ENCODE data around the gene IL36A. TPM values are rescaled to one million over a fixed set of nuclear protein-coding genes. Genes with fewer than 3 reads are reported as not detected.
A peak's percentile ranks its signal among the peaks of the same experiment; 100 is the strongest.

Gene IL36A
- total RNA-seq (2014; rRNA removed; shearing (Covaris generic); ENCODE audit: low replicate concordance) = not detected in 2 replicates

- in situ Hi-C loops (cut with HindIII; ENCODE audit: low pct_unique_long_range_greater_than_20kb, low sequenced_read_pairs) = no loop called here
- DNase-seq (ENCODE audit: low read depth) = no peak
Observed at GRCh38 chr2:113005030-113005509, at the start of gene IL36A. Gene IL36A (plus strand): TSS chr2:113005459. CDS start chr2:113005872, 413 bp downstream.

- in situ Hi-C loops (cut with HindIII; ENCODE audit: low pct_unique_long_range_greater_than_20kb, low sequenced_read_pairs) = no loop called here
- DNase-seq (ENCODE audit: low read depth) = no peak
Observed at GRCh38 chr2:112957511-112957910, 47.7 kb upstream of the IL36A start.

GRCh38 chr2:112958428-112959108 is 46.7 kb upstream of the IL36A start:
- DNase-seq (ENCODE audit: low read depth) = peak; percentile 50
- in situ Hi-C loops (cut with HindIII; ENCODE audit: low pct_unique_long_range_greater_than_20kb, low sequenced_read_pairs) = no loop called here

GRCh38 chr2:112959109-112959812 is 46.0 kb upstream of the IL36A start:
- in situ Hi-C loops (cut with HindIII; ENCODE audit: low pct_unique_long_range_greater_than_20kb, low sequenced_read_pairs) = no loop called here

GRCh38 chr2:112960230-112960825 is 44.9 kb upstream of the IL36A start:
- no peak for DNase-seq (ENCODE audit: low read depth)

More at GRCh38 chr2:112959109-112959812, 46.0 kb upstream of the IL36A start:
- no peak for DNase-seq (ENCODE audit: low read depth)

GRCh38 chr2:112962308-112963175 is 42.7 kb upstream of the IL36A start:
- in situ Hi-C loops (cut with HindIII; ENCODE audit: low pct_unique_long_range_greater_than_20kb, low sequenced_read_pairs) = no loop called here
- no peak for DNase-seq (ENCODE audit: low read depth)

More at GRCh38 chr2:112960230-112960825, 44.9 kb upstream of the IL36A start:
- in situ Hi-C loops (cut with HindIII; ENCODE audit: low pct_unique_long_range_greater_than_20kb, low sequenced_read_pairs) = no loop called here

GRCh38 chr2:112967023-112967422 is 38.2 kb upstream of the IL36A start:
- no peak for DNase-seq (ENCODE audit: low read depth)
- in situ Hi-C loops (cut with HindIII; ENCODE audit: low pct_unique_long_range_greater_than_20kb, low sequenced_read_pairs) = no loop called here

GRCh38 chr2:112972423-112973086 is 32.7 kb upstream of the IL36A start:
- in situ Hi-C loops (cut with HindIII; ENCODE audit: low pct_unique_long_range_greater_than_20kb, low sequenced_read_pairs) = no loop called here
- DNase-seq (ENCODE audit: low read depth) = no peak

- in situ Hi-C loops (cut with HindIII; ENCODE audit: low pct_unique_long_range_greater_than_20kb, low sequenced_read_pairs) = no loop called here
- DNase-seq (ENCODE audit: low read depth) = no peak
Observed at GRCh38 chr2:112973156-112973555, 32.1 kb upstream of the IL36A start.

GRCh38 chr2:112977559-112978056 is 27.7 kb upstream of the IL36A start, which contains the start of gene IL36G:
Gene IL36G (plus strand): TSS chr2:112978006. CDS start chr2:112978639, 633 bp downstream.
- DNase-seq (ENCODE audit: low read depth) = no peak
- in situ Hi-C loops (cut with HindIII; ENCODE audit: low pct_unique_long_range_greater_than_20kb, low sequenced_read_pairs) = no loop called here

GRCh38 chr2:112979731-112980130 is 25.5 kb upstream of the IL36A start:
- in situ Hi-C loops (cut with HindIII; ENCODE audit: low pct_unique_long_range_greater_than_20kb, low sequenced_read_pairs) = no loop called here

GRCh38 chr2:112980537-112980936 is 24.7 kb upstream of the IL36A start:
- DNase-seq (ENCODE audit: low read depth) = no peak
- in situ Hi-C loops (cut with HindIII; ENCODE audit: low pct_unique_long_range_greater_than_20kb, low sequenced_read_pairs) = no loop called here

More at GRCh38 chr2:112979731-112980130, 25.5 kb upstream of the IL36A start:
- no peak for DNase-seq (ENCODE audit: low read depth)

- DNase-seq (ENCODE audit: low read depth) = no peak
- in situ Hi-C loops (cut with HindIII; ENCODE audit: low pct_unique_long_range_greater_than_20kb, low sequenced_read_pairs) = no loop called here
Observed at GRCh38 chr2:112985090-112985489, 20.2 kb upstream of the IL36A start.

GRCh38 chr2:112989611-112990010 is 15.6 kb upstream of the IL36A start:
- peak; percentile 14 for DNase-seq (ENCODE audit: low read depth)
- in situ Hi-C loops (cut with HindIII; ENCODE audit: low pct_unique_long_range_greater_than_20kb, low sequenced_read_pairs) = no loop called here

GRCh38 chr2:112993831-112994230 is 11.4 kb upstream of the IL36A start:
- in situ Hi-C loops (cut with HindIII; ENCODE audit: low pct_unique_long_range_greater_than_20kb, low sequenced_read_pairs) = no loop called here
- DNase-seq (ENCODE audit: low read depth) = no peak

- in situ Hi-C loops (cut with HindIII; ENCODE audit: low pct_unique_long_range_greater_than_20kb, low sequenced_read_pairs) = no loop called here
- no peak for DNase-seq (ENCODE audit: low read depth)
Observed at GRCh38 chr2:112994648-112995047, 10.6 kb upstream of the IL36A start.

- DNase-seq (ENCODE audit: low read depth) = no peak
- in situ Hi-C loops (cut with HindIII; ENCODE audit: low pct_unique_long_range_greater_than_20kb, low sequenced_read_pairs) = no loop called here
Observed at GRCh38 chr2:112995346-112995920, 9.8 kb upstream of the IL36A start.

All from Caki2 (cell line).